Mammary epithelial cell (primary cell): ENCODE data around the gene PMP22.

Experiments used
- CTCF ChIP-seq, 2 donors: IDR thresholded peaks in 1 of 2; conservative IDR thresholded peaks in 1 of 2; 2 replicates each; pipeline ENCODE4 v1.5.1; 2011 to 2012; ENCODE audit warnings: inconsistent platforms in 2 of 2, low read length in 2 of 2, mild to moderate bottlenecking in 2 of 2, control low read depth in 1 of 2, low read depth in 1 of 2; ENCODE audit not compliant: insufficient read depth in 1 of 2; ENCODE audit errors: extremely low read depth in 1 of 2
- EZH2 ChIP-seq: IDR thresholded peaks from 2 replicates; pipeline ENCODE4 v1.6.1; 2012; ENCODE audit warnings: low read length, inconsistent platforms, borderline replicate concordance

GRCh38 chr17:15233971-15234370, 31.2 kb downstream of the PMP22 start:
- TF ChIP-seq CTCF (conservative IDR thresholded peaks at IDR 0.05 in 1 of 2, IDR thresholded peaks at IDR 0.05 in 1 of 2; ENCODE audit: extremely low read depth in 1 of 2, insufficient read depth in 1 of 2, low read depth in 1 of 2, low read length in 2 of 2) = no peak
- no peak for TF ChIP-seq EZH2
